DND-41 (cell line): Measurements from ENCODE around the gene IFIT1B.

ENCODE experiments used
- ATAC-seq: fragments of 200-7000 bp; cut with Tn5 transposase; 3 replicates; pipeline ENCODE4 v1.9.1; 2021; ENCODE audit warnings: low read depth; ENCODE audit not compliant: insufficient read depth
- DNase-seq: peaks from one replicate; pipeline ENCODE4 v3.0.0-alpha.2; 2020
- H2AFZ ChIP-seq: 2 replicates; pipeline ENCODE4 v1.6.0; 2012; ENCODE audit warnings: low read depth, low read length
- H3K27ac ChIP-seq: 2 replicates; pipeline ENCODE4 v1.5.1; 2012; ENCODE audit warnings: low read length, inconsistent platforms
- H3K27me3 ChIP-seq: fragments of 200-600 bp; sonication (generic); 2 replicates; pipeline ENCODE4 v1.6.0; 2012; ENCODE audit warnings: low read length, mild to moderate bottlenecking, inconsistent platforms; ENCODE audit not compliant: insufficient read depth, poor library complexity
- H3K36me3 ChIP-seq: 2 replicates; pipeline ENCODE4 v1.5.1; 2012; ENCODE audit warnings: low read length, inconsistent platforms; ENCODE audit not compliant: insufficient read depth
- H3K4me1 ChIP-seq: 2 replicates; pipeline ENCODE4 v1.5.1; 2012; ENCODE audit warnings: mild to moderate bottlenecking, low read length; ENCODE audit not compliant: insufficient read depth
- H3K4me2 ChIP-seq: 2 replicates; pipeline ENCODE4 v1.6.0; 2012; ENCODE audit warnings: mild to moderate bottlenecking, moderate library complexity, low read length, inconsistent platforms; ENCODE audit not compliant: insufficient read depth
- H3K4me3 ChIP-seq, 2 experiments: fragments of 200-600 bp in 1 of 2; shearing (Covaris generic) in 1 of 2; 2 replicates each; pipeline ENCODE4 v1.5.1; 2012 to 2016; ENCODE audit warnings: inconsistent platforms in 2 of 2, low read length in 2 of 2, mild to moderate bottlenecking in 2 of 2, low read depth in 1 of 2, moderate library complexity in 1 of 2
- H3K79me2 ChIP-seq: 2 replicates; pipeline ENCODE4 v1.6.0; 2012; ENCODE audit warnings: low read length, inconsistent platforms; ENCODE audit not compliant: insufficient read depth
- H3K9ac ChIP-seq: 2 replicates; pipeline ENCODE4 v1.6.0; 2012; ENCODE audit warnings: low read depth, mild to moderate bottlenecking, inconsistent platforms, low read length, moderate library complexity
- H3K9me3 ChIP-seq: 2 replicates; pipeline ENCODE4 v1.5.1; 2012; ENCODE audit warnings: low read length, moderate library complexity, mild to moderate bottlenecking, inconsistent platforms; ENCODE audit not compliant: insufficient read depth, severe bottlenecking
- H4K20me1 ChIP-seq: 2 replicates; pipeline ENCODE4 v1.6.0; 2012; ENCODE audit warnings: low read length; ENCODE audit not compliant: insufficient read depth
- EZH2 ChIP-seq: IDR thresholded peaks from 3 replicates; pipeline ENCODE4 v1.6.1; 2012; ENCODE audit warnings: borderline replicate concordance, low read depth, mild to moderate bottlenecking, moderate library complexity, low read length, inconsistent platforms; ENCODE audit not compliant: severe bottlenecking
- TF ChIP-seq, protein P1 (sequence below): IDR thresholded peaks from 2 replicates; pipeline ENCODE4 v1.5.1; 2012; ENCODE audit warnings: borderline replicate concordance, low read length, moderate library complexity, mild to moderate bottlenecking; ENCODE audit not compliant: poor library complexity, severe bottlenecking; ENCODE audit errors: extremely low read depth

IFIT1B gene

DNA sequence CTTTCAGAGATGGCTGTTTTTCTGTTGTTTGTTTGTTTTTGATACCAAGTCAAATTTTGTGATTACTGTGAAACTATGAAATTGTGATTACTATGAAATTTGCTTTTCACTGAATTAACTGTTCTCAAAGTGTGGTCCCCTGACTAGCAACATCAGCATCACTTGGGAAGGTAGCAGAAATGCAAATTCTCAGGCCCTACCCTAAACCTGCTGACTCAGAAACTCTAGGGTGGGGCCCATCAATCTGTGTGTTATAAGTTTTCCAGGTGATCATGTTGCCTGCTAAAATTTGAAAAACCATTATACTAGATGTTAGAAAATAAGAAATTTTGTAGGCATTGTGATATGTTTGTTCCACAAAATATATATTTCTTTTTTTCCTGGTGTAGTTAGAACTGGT lies 1.2 kb downstream of the IFIT1B start:
- Histone ChIP-seq H3K9me3 (no peaks in the 10 kb centered on the region), H3K79me2 (no peaks in the 10 kb centered on the region), H3K27me3 (no peaks in the 10 kb centered on the region), H3K4me1 (no peaks in the 10 kb centered on the region), H2AFZ (no peak overlapping the region), H3K9ac (no peak overlapping the region), H3K4me2 (no peak overlapping the region), H4K20me1 (no peaks in the 10 kb centered on the region), H3K4me3 (no peak overlapping the region), H3K36me3 (no peaks in the 10 kb centered on the region), H3K27ac (no peak overlapping the region)
- TF ChIP-seq EZH2: no peak
- TF ChIP-seq, protein P1, sequence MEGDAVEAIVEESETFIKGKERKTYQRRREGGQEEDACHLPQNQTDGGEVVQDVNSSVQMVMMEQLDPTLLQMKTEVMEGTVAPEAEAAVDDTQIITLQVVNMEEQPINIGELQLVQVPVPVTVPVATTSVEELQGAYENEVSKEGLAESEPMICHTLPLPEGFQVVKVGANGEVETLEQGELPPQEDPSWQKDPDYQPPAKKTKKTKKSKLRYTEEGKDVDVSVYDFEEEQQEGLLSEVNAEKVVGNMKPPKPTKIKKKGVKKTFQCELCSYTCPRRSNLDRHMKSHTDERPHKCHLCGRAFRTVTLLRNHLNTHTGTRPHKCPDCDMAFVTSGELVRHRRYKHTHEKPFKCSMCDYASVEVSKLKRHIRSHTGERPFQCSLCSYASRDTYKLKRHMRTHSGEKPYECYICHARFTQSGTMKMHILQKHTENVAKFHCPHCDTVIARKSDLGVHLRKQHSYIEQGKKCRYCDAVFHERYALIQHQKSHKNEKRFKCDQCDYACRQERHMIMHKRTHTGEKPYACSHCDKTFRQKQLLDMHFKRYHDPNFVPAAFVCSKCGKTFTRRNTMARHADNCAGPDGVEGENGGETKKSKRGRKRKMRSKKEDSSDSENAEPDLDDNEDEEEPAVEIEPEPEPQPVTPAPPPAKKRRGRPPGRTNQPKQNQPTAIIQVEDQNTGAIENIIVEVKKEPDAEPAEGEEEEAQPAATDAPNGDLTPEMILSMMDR: no peak
- ATAC-seq (no peak), DNase-seq (no peak)

DNA sequence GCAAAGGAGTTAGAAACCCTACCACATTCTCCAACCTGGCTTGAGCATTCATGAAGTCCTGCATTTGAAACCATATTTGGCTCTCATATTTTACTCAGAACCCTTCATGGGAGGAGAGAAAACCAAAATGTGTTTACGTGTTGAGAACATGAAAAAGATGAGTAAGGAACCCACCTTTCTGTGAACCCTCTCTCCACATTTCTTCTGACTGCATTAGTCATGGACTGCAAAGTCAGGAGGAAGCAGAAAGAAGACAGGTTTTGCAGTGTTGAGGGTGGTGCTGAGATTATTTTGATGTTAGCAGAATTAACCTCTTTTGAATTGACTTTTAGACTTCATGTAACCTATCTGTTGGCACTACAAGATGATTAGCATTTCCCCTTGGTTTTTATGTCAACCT lies 4.9 kb downstream of the IFIT1B start:
- no peak overlapping the region for H2AFZ ChIP-seq
- no peak for DNase-seq
- no peak for TF ChIP-seq EZH2
- TF ChIP-seq, protein P1: no peak
- no peaks in the 10 kb centered on the region for H4K20me1 ChIP-seq
- H3K27me3 ChIP-seq: no peaks in the 10 kb centered on the region
- no peaks in the 10 kb centered on the region for H3K79me2 ChIP-seq
- no peak overlapping the region for H3K4me3 ChIP-seq
- H3K4me1 ChIP-seq: no peaks in the 10 kb centered on the region
- H3K9ac ChIP-seq: no peak overlapping the region
- H3K27ac ChIP-seq: no peak overlapping the region
- ATAC-seq: no peak
- H3K4me2 ChIP-seq: no peak overlapping the region
- no peaks in the 10 kb centered on the region for H3K36me3 ChIP-seq
- H3K9me3 ChIP-seq: no peaks in the 10 kb centered on the region

DNA sequence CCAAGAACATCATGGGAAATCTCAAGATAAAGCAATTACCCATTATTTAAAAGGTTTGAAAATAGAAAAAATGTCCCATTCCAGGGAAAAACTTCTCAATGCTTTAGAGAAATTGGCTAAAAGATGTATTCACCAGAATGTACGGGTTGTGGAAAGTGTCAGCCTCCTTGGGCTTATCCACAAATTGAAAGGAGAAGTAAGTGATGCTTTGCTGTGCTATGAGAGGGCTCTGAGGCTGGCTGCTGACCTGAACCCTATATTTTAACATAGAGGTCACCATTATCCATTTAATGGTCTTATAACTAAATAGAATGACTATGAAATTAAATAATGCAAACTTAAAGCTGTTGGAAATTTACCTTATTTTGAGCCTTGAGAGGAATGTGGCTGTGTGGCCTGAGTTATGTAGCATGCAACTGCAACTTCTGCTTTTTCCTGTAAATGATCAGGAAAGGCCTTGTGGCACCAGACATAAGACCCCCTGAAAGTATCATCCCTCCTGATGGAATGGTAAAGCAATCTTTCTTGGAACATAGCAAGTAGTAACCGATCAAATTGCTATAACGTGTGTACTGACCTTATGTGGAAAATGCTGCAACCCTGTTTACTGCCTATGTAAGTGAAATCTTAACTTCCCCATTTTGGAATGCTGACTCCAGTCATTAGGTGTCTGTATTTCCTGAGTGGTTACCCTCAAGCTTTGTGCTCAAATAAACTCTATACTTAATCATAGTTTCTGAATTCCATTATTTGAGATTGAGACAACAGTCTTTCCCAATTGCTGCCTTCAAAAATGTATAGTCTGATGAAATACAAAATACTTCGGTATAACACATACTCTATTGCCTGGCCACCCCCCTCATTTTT lies 6.9 kb downstream of the IFIT1B start:
- Histone ChIP-seq H3K9me3 (no peaks in the 10 kb centered on the region), H3K4me2 (no peak overlapping the region), H4K20me1 (no peaks in the 10 kb centered on the region), H3K79me2 (no peaks in the 10 kb centered on the region), H3K27me3 (no peaks in the 10 kb centered on the region), H3K27ac (no peak overlapping the region), H2AFZ (no peak overlapping the region), H3K9ac (no peak overlapping the region), H3K4me1 (no peaks in the 10 kb centered on the region), H3K4me3 (no peak overlapping the region), H3K36me3 (no peaks in the 10 kb centered on the region)
- no peak for DNase-seq
- no peak for ATAC-seq
- TF ChIP-seq EZH2: no peak
- TF ChIP-seq, protein P1: no peak
